NCI-H1930 (cell line): ENCODE data around the gene FNDC8.
A peak's percentile ranks its signal among the peaks of the same experiment; 100 is the strongest.
"Not testable (repeated sequence)": the region's sequence is repeated elsewhere in the genome, so short reads cannot be mapped to it uniquely, and the experiment has no call there.

Source experiments
- DNase-seq, 2 experiments: peaks; one replicate each; lab custom pipeline; 2025; lab: John Stamatoyannopoulos, UW

FNDC8 gene

GRCh38 chr17:35121315-35121714 is at the start of gene FNDC8:
FNDC8 (plus strand) TSS chr17:35121615; CDS start chr17:35121694, 79 bp downstream.
- no peak for DNase-seq

GRCh38 chr17:35073183-35073790 is 48.1 kb upstream of the FNDC8 start:
- DNase-seq: no peak

- no peak for DNase-seq
Observed at GRCh38 chr17:35073991-35074627, 47.3 kb upstream of the FNDC8 start.

GRCh38 chr17:35074711-35075707 is 46.4 kb upstream of the FNDC8 start:
- no peak for DNase-seq

- DNase-seq: no peak
Observed at GRCh38 chr17:35076874-35077273, 44.5 kb upstream of the FNDC8 start.

- no peak for DNase-seq
Observed at GRCh38 chr17:35079547-35080423, 41.6 kb upstream of the FNDC8 start.

DNA sequence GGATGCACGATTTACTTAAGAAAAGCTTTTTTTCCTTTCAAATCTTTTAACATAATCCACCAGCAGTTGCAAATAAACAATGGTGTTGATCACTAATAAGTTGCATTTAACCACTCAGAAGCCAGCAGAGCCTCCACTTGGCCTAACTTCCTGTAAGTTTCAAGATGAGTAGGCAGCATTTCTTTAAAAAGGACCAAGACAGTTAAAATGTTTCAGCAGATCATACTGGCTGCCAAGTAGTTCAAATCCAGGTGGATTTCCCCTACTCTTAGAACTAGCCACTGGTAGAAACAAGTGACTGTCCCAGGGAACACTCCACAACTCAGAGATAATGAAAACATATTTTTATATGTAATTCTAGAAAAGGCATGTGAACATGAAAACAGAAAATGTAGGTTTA is 40.9 kb upstream of the FNDC8 start:
- DNase-seq: no peak

DNA sequence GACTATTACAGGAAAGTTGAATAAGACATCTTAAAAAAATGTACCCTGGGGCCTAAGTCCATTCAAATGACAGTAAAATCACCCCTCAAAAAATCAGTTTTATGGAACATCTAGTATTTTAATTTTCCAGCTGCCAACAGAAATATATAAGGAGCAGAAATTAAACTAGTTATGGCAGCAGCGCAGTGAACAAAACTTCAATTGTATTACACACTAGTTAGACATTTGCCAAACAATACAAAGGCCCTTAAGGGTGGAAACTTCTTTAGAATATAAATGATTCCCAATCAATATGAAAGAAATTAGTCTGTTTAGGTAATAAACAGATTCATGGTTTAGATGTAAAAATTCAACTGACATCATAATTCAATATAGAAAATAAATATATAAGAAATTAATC is 39.8 kb upstream of the FNDC8 start:
- DNase-seq: no peak

DNA sequence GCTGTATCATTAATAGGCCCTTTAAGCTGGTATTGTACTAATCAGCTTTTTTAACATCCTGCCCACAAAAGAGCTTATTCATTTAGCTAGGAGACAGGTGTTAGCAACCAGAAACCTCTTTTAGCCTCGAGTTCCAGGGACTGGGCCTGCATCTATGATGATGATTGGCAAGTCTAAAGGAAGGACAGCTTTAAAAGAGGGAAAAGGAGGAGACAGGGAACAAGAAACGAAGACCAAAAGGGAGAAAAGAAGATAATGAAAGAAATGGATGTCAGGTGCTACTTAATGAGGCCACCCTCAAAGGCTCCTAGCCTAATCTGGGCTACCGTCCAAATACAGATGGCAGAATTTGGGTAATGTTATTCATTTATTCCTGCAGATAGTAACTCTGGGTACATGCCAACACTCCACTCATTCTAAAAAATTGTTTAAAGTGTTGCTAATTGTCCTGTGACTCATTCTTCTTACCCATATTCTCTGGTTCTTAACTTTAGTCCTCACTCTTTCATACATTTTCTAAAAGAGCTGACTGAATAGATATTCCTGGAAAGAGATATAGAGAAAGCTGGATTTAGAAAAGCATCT is 39.2 kb upstream of the FNDC8 start:
- no peak for DNase-seq

- no peak for DNase-seq
Observed at GRCh38 chr17:35083071-35083470, 38.3 kb upstream of the FNDC8 start.

DNA sequence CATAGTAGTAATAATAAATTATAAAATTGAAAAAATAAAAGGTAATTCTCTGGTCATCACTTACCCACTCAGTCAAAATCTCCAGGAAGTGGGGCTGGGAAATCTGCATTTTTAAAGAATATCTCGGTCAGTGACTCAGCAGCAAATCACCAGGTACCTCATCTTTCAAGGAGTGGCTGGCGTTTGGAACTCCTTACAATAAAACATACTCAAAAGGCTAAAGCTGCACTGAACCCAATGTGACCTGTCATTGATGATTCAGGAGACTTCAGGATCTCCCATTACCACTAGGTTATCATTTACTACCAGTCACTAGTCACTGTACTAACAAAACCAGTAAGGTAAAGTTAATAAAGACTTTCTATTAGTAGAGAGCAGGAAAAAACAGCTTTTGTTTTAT is 36.4 kb upstream of the FNDC8 start:
- DNase-seq: no peak

DNA sequence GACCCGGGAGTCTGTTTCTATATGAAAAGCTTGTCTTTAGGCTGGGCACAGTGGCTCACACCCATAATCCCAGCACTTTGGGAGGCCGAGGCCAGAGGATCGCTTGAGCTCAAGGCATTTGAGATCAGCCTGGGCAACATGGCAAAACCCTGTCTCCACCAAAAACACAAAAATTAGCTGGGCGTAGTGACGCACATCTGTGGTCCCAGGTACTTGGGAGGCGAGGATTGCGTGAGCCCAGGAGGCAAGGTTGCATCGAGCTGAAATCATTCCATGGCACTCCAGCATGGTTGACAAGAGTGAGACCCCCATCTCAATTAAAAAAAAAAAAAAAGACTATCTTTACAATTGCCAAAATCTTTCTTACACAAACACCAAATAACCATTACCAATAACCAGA is 35.3 kb upstream of the FNDC8 start:
- no peak for DNase-seq

DNA sequence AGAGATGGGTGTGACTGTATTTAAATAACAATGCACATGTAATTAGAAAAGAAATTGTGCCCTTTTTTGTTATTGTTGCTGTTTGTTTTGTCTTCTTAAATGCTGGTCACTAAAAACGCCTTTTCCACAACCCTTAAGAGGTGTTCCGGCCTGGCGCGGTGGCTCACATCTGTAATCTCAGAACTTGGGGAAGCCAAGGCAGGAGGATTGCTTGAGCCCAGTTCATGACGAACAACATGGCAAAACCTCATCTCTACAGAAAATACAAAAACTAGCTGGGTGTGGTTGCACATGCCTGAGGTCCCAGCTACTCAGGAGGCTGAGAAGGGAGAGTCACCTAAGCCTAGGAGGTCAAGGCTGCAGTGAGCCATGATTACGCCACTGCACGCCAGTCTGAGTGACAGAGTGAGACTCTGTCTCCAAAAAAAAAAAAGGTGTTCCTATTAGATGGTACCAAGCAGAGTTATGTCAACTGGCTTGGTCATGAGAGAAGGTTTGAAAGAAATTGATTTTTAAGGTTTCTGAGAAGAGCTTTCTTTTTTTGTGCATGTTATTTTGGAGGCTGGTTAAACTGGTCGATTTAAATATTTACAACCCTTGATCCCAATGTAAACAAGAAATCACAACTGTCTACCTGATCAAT is 34.4 kb upstream of the FNDC8 start:
- no peak for DNase-seq

DNA sequence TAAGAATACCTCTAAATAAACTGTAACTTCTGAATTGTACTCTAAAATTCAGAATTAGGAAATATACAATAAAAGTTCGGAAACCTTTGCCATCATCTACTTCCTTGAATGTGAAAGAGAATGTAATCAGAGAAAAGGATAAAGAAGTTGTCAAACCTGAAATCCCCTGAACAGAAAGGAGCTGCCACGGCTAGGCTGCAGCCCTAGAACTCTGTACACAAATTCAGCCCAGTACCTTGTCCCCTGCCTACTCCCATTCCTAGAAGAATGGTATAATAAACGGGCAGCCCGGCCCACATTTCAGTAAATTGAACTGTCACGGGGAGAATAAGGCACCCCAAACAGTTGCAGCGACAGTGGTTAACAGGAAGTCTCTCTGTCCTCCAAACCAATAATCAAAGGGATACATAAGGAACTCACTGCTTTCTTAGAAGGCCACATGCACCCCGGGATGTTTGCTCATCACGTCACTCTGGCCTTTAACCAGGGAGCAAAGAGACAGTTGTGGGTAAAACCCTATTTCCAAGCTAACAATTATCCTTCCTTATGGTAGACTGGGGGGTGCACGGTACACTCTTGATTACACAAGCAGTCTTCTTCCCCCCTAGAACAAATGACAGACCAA is 33.6 kb upstream of the FNDC8 start:
- DNase-seq: no peak

- no peak for DNase-seq
Observed at GRCh38 chr17:35088356-35088880, 33.0 kb upstream of the FNDC8 start.

- peak; percentile 67 to 87 for DNase-seq
Observed at GRCh38 chr17:35088881-35089585, 32.4 kb upstream of the FNDC8 start.

GRCh38 chr17:35089586-35090296 is 31.7 kb upstream of the FNDC8 start:
- peak; percentile 22 to 29 for DNase-seq

DNA sequence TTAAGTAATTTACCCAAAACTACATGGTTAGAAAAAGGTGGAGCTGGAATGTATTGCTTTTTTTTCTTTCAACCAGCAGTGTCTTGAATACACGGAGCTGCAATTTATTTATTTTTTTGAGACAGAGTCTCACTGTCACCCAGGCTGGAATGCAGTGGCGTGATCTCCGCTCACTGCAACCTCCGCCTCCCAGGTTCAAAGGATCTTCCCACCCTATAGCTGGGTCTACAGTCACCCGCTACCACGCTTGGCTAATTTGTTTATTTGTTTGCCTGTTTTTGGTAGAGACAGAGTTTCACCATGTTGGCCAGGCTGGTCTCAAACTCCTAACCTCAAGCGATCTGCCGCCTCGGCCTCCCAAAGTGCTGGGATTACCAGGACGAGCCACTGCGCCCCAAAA is 30.7 kb upstream of the FNDC8 start:
- not testable (repeated sequence) for DNase-seq

DNA sequence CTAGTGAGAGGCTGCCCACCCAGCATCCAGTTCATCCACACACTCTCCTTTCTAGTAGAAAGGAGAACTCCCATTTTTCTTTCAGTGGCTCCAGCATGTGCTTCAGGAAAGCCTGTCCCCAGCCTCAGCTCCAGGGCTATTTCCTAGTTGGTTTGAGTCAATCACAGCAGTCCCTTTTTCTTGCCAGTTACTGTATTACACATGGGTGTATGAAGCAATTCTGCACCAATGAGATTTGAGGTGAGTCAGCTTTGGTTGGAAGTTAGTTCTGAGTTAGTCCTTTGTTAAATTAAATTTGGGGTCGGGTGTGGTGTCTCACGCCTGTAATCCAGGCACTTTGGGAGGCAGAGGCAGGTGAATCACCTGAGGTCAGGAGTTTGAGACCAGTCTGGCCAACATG is 26.5 kb upstream of the FNDC8 start:
- no peak for DNase-seq
